Activated CD8-positive, alpha-beta memory T cell treated with anti-CD3 and anti-CD28 coated beads for 24 hours (primary cell): ENCODE data around the gene AXDND1.
"Not testable (repeated sequence)": the region's sequence is repeated elsewhere in the genome, so short reads cannot be mapped to it uniquely, and the experiment has no call there.

Experiments
- DNase-seq: peaks from one replicate; pipeline ENCODE4 v3.0.0-alpha.2; 2020

AXDND1 gene

GRCh38 chr1:179365342-179366092, at the start of gene AXDND1:
Gene AXDND1, plus strand, starts transcription at chr1:179365971. Its CDS starts 539 bp downstream, at chr1:179366510.
- DNase-seq, result peak; percentile 96

GRCh38 chr1:179318491-179318890, 47.3 kb upstream of the AXDND1 start:
- DNase-seq, result no peak

- DNase-seq, result no peak
Observed at GRCh38 chr1:179321533-179322216, 44.1 kb upstream of the AXDND1 start.

GRCh38 chr1:179322557-179322956, 43.2 kb upstream of the AXDND1 start:
- no peak for DNase-seq

- no peak for DNase-seq
Observed at GRCh38 chr1:179323436-179323835, 42.3 kb upstream of the AXDND1 start.

GRCh38 chr1:179325836-179326235, 39.9 kb upstream of the AXDND1 start:
- DNase-seq, result no peak

- DNase-seq, result no peak
Observed at GRCh38 chr1:179326746-179327145, 39.0 kb upstream of the AXDND1 start.

- DNase-seq, result no peak
Observed at GRCh38 chr1:179327196-179327595, 38.6 kb upstream of the AXDND1 start.

GRCh38 chr1:179327679-179328078, 38.1 kb upstream of the AXDND1 start:
- DNase-seq, result no peak

- no peak for DNase-seq
Observed at GRCh38 chr1:179329862-179330261, 35.9 kb upstream of the AXDND1 start.

GRCh38 chr1:179334440-179334839, 31.3 kb upstream of the AXDND1 start:
- DNase-seq, result no peak

GRCh38 chr1:179337288-179337687, 28.5 kb upstream of the AXDND1 start:
- DNase-seq, result no peak

- DNase-seq, result no peak
Observed at GRCh38 chr1:179337942-179338560, 27.7 kb upstream of the AXDND1 start.

- no peak for DNase-seq
Observed at GRCh38 chr1:179340918-179341317, 24.9 kb upstream of the AXDND1 start.

- no peak for DNase-seq
Observed at GRCh38 chr1:179341943-179342547, 23.7 kb upstream of the AXDND1 start.

GRCh38 chr1:179342740-179343404, 22.9 kb upstream of the AXDND1 start:
- DNase-seq, result no peak

GRCh38 chr1:179351281-179351680, 14.5 kb upstream of the AXDND1 start:
- no peak for DNase-seq

GRCh38 chr1:179352236-179352635, 13.5 kb upstream of the AXDND1 start:
- DNase-seq, result no peak

- DNase-seq, result no peak
Observed at GRCh38 chr1:179353546-179353945, 12.2 kb upstream of the AXDND1 start.

GRCh38 chr1:179361631-179362030, 4.1 kb upstream of the AXDND1 start:
- DNase-seq, result not testable (repeated sequence)

GRCh38 chr1:179366093-179366800, 476 bp downstream of the AXDND1 start:
- no peak for DNase-seq

GRCh38 chr1:179369751-179370341, 4.1 kb downstream of the AXDND1 start:
- DNase-seq, result no peak
